SK-N-SH (cell line): ENCODE results near the gene CAV3.

Experiments used
- CTCF ChIP-seq: fragments of 200-600 bp; sonication (generic); IDR thresholded peaks from 2 replicates; pipeline ENCODE4 v1.6.1; 2017; ENCODE audit warnings: antibody characterized with exemption, mild to moderate bottlenecking, moderate library complexity
- EP300 ChIP-seq, 2 experiments: IDR thresholded peaks; 2 replicates each; pipeline versions ENCODE4 v1.4.0 to v1.6.1; 2012; ENCODE audit warnings: borderline replicate concordance in 1 of 2, low read depth in 1 of 2, low read length in 1 of 2
- EZH2phosphoT487 ChIP-seq: fragments of 200-600 bp; sonication (generic); IDR thresholded peaks from 2 replicates; pipeline ENCODE4 v1.6.1; 2017; ENCODE audit warnings: low read depth, mixed run types, mild to moderate bottlenecking, antibody characterized with exemption, moderate library complexity, borderline replicate concordance
- GABPA ChIP-seq: IDR thresholded peaks from 2 replicates; pipeline ENCODE4 v1.4.0; 2012; ENCODE audit warnings: low read depth, mild to moderate bottlenecking
- JUND ChIP-seq: IDR thresholded peaks from 2 replicates; pipeline ENCODE4 v1.4.0; 2012
- MAX ChIP-seq: IDR thresholded peaks from 2 replicates; pipeline ENCODE4 v1.4.0; 2012; ENCODE audit warnings: low read depth
- NRF1 ChIP-seq: IDR thresholded peaks from 2 replicates; pipeline ENCODE4 v1.6.1; 2012; ENCODE audit warnings: low read depth, mild to moderate bottlenecking, low read length
- POLR2AphosphoS5 ChIP-seq: IDR thresholded peaks from 2 replicates; pipeline ENCODE4 v1.6.1; 2012; ENCODE audit warnings: low read depth, low read length
- RAD21 ChIP-seq: IDR thresholded peaks from 2 replicates; pipeline ENCODE4 v1.6.1; 2012; ENCODE audit warnings: mild to moderate bottlenecking, low read length
- REST ChIP-seq: IDR thresholded peaks from 2 replicates; pipeline ENCODE4 v1.6.1; 2012; ENCODE audit warnings: mild to moderate bottlenecking, low read depth, low read length, moderate library complexity
- RFX5 ChIP-seq: IDR thresholded peaks from 2 replicates; pipeline ENCODE4 v1.6.1; 2012; ENCODE audit warnings: mild to moderate bottlenecking, improper control_type of control experiment, low read length
- YY1 ChIP-seq: IDR thresholded peaks from 2 replicates; pipeline ENCODE4 v1.4.0; 2012; ENCODE audit warnings: low read depth, mild to moderate bottlenecking

GRCh38 chr3:8737301-8737700, 3.7 kb downstream of the CAV3 start:
- TF ChIP-seq CTCF = no peak
- no peak for TF ChIP-seq RFX5
- no peak for TF ChIP-seq EZH2phosphoT487
- TF ChIP-seq YY1 = no peak
- TF ChIP-seq NRF1 = no peak
- no peak for TF ChIP-seq MAX
- TF ChIP-seq EP300 (IDR thresholded peaks at IDR 0.05; ENCODE audit: borderline replicate concordance in 1 of 2, low read depth in 1 of 2, low read length in 1 of 2) = no peak
- TF ChIP-seq JUND = no peak
- no peak for TF ChIP-seq REST
- TF ChIP-seq GABPA = no peak
- TF ChIP-seq POLR2AphosphoS5 = no peak
- TF ChIP-seq RAD21 = no peak
